Vagina (tissue), 2 donors: Measurements from ENCODE around the gene FEM1B.

ENCODE experiments used
- CTCF ChIP-seq, 3 experiments: fragments of 450-650 bp in 2 of 3; fragments of 200-600 bp in 1 of 3; sonication (generic) in 1 of 3; IDR thresholded peaks; one replicate each; pipeline ENCODE4 v1.5.1; 2017 to 2019; ENCODE audit warnings: antibody characterized with exemption in 3 of 3, mild to moderate bottlenecking in 2 of 3, moderate library complexity in 2 of 3
- POLR2A ChIP-seq, 2 donors: fragments of 450-650 bp; IDR thresholded peaks; one replicate each; pipeline ENCODE4 v1.6.1; 2017; ENCODE audit warnings: antibody characterized with exemption in 2 of 2, mild to moderate bottlenecking in 2 of 2, moderate library complexity in 2 of 2
- POLR2AphosphoS5 ChIP-seq, 2 donors: sonication (generic); formaldehyde crosslinking; IDR thresholded peaks; one replicate each; pipeline ENCODE4 v1.9.0; 2017; ENCODE audit warnings: antibody characterized with exemption in 2 of 2, mild to moderate bottlenecking in 2 of 2, low read depth in 1 of 2; ENCODE audit not compliant: insufficient read depth in 1 of 2

DNA sequence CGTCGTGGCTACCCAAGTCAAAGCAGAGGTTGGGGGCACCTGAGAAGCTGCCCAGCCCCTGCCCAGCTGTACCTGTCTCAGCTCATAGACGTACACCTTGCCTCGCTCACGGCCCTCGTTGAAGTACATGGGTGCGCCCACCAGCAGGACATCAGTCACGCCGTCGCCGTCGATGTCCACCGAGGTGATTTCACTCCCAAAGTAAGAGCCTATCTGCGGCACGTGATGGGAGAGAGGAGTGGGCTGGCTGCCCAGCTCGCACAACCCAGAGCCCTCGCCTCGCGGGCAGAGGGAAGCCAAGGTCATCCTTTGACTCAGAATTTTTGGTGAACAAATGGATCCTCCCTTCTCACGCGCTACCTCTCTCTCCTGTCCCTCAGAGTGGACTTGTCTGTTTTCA is 54.7 kb downstream of the FEM1B start:
- TF ChIP-seq POLR2A (IDR thresholded peaks at IDR 0.05) (no peak), CTCF (IDR thresholded peaks at IDR 0.05) (no peak), POLR2AphosphoS5 (IDR thresholded peaks at IDR 0.05; ENCODE audit: insufficient read depth in 1 of 2, low read depth in 1 of 2) (no peak)
